ENCODE data around the gene ABHD12.

The ABHD12 gene

DNA sequence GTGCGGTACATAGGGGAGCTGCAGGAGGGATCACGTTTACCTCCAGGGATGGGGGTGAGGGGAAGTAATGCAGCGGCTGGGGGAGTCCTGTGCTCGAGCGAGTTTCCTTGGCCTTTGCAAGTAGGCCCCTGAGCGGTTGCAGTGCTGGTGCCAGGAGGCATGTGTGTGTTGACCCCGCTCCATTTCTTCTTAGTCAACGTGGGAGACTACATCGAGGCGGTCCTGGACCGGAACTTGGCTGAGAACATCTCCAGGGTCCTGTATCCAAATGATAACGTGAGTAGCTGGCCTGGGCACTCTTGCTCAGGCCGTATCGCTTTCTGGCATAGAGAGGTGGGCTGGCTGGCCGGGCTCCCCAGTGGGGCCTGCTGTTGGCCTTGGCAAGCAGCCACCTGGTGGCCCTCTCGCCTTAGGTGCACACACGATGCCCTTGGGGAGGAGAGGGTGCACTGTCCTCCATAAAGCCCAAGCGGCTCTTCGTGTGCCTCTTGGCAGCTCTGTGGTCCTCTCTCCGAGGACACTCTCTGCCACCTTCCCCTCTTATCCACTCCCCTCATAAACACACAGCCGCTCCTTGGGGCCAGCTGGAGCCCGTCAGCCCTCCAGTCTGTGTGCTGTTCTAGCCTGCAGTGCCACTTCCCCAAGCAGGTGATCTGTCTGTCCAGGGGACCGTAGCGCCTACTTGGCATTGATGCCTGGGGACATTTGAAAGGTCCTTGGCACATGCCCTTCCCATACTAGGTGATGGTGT lies 113.4 kb downstream of the ABHD12 start:
- Histone ChIP-seq H3K27ac (ENCODE audit: poor library complexity, severe bottlenecking) (no peak overlapping the region), H3K27me3 (ENCODE audit: insufficient read depth, poor library complexity, severe bottlenecking) (no peaks in the 10 kb centered on the region), H3K36me3 (ENCODE audit: low read depth) (peaks cover 83% of the 10 kb centered on the region), H3K4me1 (ENCODE audit: insufficient read depth, poor library complexity, severe bottlenecking) (no peaks in the 10 kb centered on the region), H3K4me3 (ENCODE audit: severe bottlenecking) (no peak overlapping the region), H3K9me3 (ENCODE audit: severe bottlenecking) (no peaks in the 10 kb centered on the region)
- DNase-seq (ENCODE audit: low spot score) (peak; percentile 47), ATAC-seq (ENCODE audit: low read depth) (no peak)
- TF ChIP-seq, protein P1, sequence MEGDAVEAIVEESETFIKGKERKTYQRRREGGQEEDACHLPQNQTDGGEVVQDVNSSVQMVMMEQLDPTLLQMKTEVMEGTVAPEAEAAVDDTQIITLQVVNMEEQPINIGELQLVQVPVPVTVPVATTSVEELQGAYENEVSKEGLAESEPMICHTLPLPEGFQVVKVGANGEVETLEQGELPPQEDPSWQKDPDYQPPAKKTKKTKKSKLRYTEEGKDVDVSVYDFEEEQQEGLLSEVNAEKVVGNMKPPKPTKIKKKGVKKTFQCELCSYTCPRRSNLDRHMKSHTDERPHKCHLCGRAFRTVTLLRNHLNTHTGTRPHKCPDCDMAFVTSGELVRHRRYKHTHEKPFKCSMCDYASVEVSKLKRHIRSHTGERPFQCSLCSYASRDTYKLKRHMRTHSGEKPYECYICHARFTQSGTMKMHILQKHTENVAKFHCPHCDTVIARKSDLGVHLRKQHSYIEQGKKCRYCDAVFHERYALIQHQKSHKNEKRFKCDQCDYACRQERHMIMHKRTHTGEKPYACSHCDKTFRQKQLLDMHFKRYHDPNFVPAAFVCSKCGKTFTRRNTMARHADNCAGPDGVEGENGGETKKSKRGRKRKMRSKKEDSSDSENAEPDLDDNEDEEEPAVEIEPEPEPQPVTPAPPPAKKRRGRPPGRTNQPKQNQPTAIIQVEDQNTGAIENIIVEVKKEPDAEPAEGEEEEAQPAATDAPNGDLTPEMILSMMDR (IDR thresholded peaks at IDR 0.05; ENCODE audit: poor library complexity, severe bottlenecking) = no peak

DNA sequence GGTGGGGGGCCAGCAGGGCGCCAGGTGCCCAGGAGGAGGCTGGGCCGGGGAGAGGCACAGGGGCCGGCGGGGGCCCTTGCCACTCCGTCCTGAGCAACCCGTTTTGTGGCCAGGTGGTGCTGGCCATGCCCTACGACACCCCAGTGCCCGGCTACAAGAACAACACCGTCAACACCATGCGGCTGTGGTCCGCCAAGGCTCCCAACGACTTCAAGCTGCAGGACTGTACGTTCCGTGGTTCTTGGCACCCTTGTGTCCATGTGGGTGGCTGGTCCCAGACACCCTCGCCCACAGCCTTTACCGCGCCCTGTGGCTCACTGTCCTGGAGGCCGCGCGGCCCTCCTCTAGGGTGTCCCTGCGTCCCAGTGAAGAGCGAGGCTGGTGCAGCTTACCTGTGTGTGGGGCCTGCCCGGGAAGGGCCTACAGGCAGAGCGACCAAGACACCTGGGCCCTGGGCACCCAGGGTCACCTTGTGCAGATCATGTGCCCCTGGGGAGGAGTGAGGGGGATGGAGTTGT lies 114.0 kb downstream of the ABHD12 start:
- Histone ChIP-seq H3K4me1 (ENCODE audit: insufficient read depth, poor library complexity, severe bottlenecking) (no peaks in the 10 kb centered on the region), H3K9me3 (ENCODE audit: severe bottlenecking) (no peaks in the 10 kb centered on the region), H3K27me3 (ENCODE audit: insufficient read depth, poor library complexity, severe bottlenecking) (no peaks in the 10 kb centered on the region), H3K4me3 (ENCODE audit: severe bottlenecking) (no peak overlapping the region), H3K36me3 (ENCODE audit: low read depth) (peaks cover 83% of the 10 kb centered on the region), H3K27ac (ENCODE audit: poor library complexity, severe bottlenecking) (no peak overlapping the region)
- ATAC-seq (ENCODE audit: low read depth) (no peak), DNase-seq (ENCODE audit: low spot score) (peak; percentile 68)
- TF ChIP-seq, protein P1 (IDR thresholded peaks at IDR 0.05; ENCODE audit: poor library complexity, severe bottlenecking) = no peak

DNA sequence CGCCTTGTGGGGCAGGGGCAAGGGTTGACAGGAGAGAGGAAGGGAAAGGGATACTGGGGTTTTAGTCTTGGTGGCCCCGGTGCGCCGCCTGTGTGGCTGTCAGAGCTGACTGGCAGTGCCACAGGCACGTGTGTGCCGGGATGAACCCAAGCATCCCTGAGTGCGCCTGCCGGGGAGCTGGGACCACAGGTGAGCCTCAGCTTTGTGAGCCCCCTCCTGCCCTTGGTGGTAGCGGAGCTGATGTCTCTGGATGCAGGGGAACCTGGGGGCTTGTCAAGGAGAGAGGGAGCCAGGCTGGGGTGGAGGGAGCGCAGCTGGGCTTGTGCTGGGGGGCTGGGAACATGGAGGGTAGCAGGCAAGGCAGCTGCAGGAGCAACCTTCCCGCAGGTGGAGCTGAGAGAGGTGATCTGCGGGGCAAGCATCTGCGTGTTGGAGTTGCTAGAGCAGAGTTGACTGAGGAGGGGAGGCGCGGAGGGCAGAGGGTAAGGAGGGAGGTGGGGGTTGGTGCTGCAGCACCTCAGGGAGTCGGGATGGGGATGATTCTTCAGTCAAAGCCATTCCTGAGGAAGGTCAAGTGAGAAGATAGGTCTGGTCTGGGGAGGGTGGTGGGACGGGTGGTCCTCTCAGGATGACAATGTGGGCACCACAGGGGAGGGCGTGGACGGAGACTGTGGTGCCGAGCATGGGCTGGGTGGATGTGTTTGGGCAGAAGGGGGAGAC lies 114.7 kb downstream of the ABHD12 start:
- ATAC-seq (ENCODE audit: low read depth) = no peak
- no peaks in the 10 kb centered on the region for H3K9me3 ChIP-seq (ENCODE audit: severe bottlenecking)
- H3K27me3 ChIP-seq (ENCODE audit: insufficient read depth, poor library complexity, severe bottlenecking) = no peaks in the 10 kb centered on the region
- H3K36me3 ChIP-seq (ENCODE audit: low read depth) = peaks cover 83% of the 10 kb centered on the region
- H3K4me3 ChIP-seq (ENCODE audit: severe bottlenecking) = no peak overlapping the region
- TF ChIP-seq, protein P1 (IDR thresholded peaks at IDR 0.05; ENCODE audit: poor library complexity, severe bottlenecking) = no peak
- DNase-seq (ENCODE audit: low spot score) = peak; percentile 60
- H3K4me1 ChIP-seq (ENCODE audit: insufficient read depth, poor library complexity, severe bottlenecking) = no peaks in the 10 kb centered on the region
- H3K27ac ChIP-seq (ENCODE audit: poor library complexity, severe bottlenecking) = no peak overlapping the region

DNA sequence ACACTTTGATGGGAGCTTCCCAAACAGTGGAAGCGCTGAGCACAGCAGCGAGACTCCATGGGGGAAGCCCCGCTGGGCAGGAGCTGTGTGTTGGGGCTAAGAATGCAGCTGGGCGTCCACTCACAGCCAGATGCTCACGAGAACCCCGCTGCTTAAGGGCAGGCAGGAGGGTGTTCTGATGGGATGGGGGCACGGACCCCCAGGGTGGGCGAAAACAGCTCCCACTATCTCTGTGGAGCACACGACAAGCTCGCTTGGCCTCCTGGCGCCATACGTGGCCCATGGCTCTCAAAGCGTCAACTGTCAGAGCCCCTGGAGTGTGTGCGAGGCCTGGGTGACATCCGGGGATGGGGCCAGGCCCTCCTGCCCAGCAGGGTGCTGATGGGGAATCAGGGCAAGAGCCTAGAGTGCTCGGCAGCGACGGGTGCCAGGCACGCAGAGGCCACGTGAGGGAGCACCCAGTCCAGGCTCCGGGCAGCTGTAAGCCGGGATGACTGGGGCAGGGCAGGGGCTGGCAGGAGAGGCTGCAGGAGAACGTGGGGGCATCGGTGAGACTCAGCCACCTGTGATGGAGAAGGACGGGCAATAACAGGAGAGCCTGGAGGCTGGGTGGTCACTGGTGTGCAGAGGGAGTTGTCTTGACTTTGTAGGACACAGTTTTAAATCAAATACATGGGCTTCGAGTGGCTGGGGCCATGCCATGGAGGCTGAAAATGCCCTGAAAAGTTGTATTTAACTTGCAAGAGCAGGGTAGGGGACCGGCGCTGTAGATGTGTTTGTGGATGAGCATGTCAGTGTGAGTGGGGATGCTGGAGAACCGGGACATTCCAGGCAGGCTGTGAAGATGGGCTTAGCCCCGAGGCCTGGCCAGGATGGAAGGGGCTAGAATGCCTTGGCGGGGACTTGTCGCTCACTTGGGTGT lies 115.5 kb downstream of the ABHD12 start:
- ATAC-seq (ENCODE audit: low read depth) (no peak), DNase-seq (ENCODE audit: low spot score) (peak; percentile 66)
- H3K9me3 ChIP-seq (ENCODE audit: severe bottlenecking) = no peaks in the 10 kb centered on the region
- H3K27me3 ChIP-seq (ENCODE audit: insufficient read depth, poor library complexity, severe bottlenecking) = no peaks in the 10 kb centered on the region
- TF ChIP-seq, protein P1 (IDR thresholded peaks at IDR 0.05; ENCODE audit: poor library complexity, severe bottlenecking) = no peak
- no peak overlapping the region for H3K27ac ChIP-seq (ENCODE audit: poor library complexity, severe bottlenecking)
- H3K36me3 ChIP-seq (ENCODE audit: low read depth) = peaks cover 83% of the 10 kb centered on the region
- H3K4me1 ChIP-seq (ENCODE audit: insufficient read depth, poor library complexity, severe bottlenecking) = no peaks in the 10 kb centered on the region
- H3K4me3 ChIP-seq (ENCODE audit: severe bottlenecking) = no peak overlapping the region
